ENCODE measurements around the gene GBF1. TPM values are rescaled to one million over a fixed set of nuclear protein-coding genes. Genes with fewer than 3 reads are reported as not detected.

The GBF1 gene
- total and polyA plus RNA-seq, 2 of the 13 experiments (the other 11 are each of a cell fraction or from before 2014, with no cell fraction given): 17.1 to 21.9 TPM

- intact Hi-C loops (cut with micrococcal nuclease; ENCODE audit: unreplicated experiment): no loop called here
- Histone ChIP-seq H3K9ac (ENCODE audit: insufficient read depth, low read depth, low read length) (peak overlapping the region; percentile 68; the same call in 1 of the 2 replicates), H3K27me3 (ENCODE audit: control insufficient read depth in 1 of 2, insufficient read depth in 2 of 2, low read length in 2 of 2) (peaks cover 0 to 11% of the 10 kb centered on the region in 2 experiments; a peak in 2 of 5 replicates), H2AFZ (ENCODE audit: low read length) (no peak overlapping the region), H3K9me3 (ENCODE audit: low read length) (no peaks in the 10 kb centered on the region), H3K4me3 (replicated peaks in 1 of 3; ENCODE audit: insufficient read depth in 1 of 3, low read depth in 2 of 3, low read length in 3 of 3) (0 out of 6 replicates have a peak overlapping the region, but pooled peaks of 1 of the 3 experiments have one; percentile 82), H3K27ac (ENCODE audit: extremely low read length, insufficient read depth, low read length) (no peak overlapping the region), H3K36me3 (replicated peaks in 1 of 2; ENCODE audit: control insufficient read depth in 1 of 2, insufficient read depth in 2 of 2, low read length in 2 of 2) (peaks cover 0 to 4% of the 10 kb centered on the region in 2 experiments; a peak in 1 of 5 replicates), H3K79me2 (ENCODE audit: insufficient read depth, low read length) (peaks cover 3% of the 10 kb centered on the region), H3K4me1 (ENCODE audit: insufficient read depth, low read length) (peaks cover 42% of the 10 kb centered on the region), H3K4me2 (ENCODE audit: low read depth, low read length) (peak overlapping the region; percentile 99), H4K20me1 (ENCODE audit: insufficient read depth, low read length) (no peaks in the 10 kb centered on the region)
- no TSS peak for BruUV-seq (replicated peaks)
- FAIRE-seq: no peak
- 100% methylated on average over 1 of the region's 12 CpGs for WGBS (ENCODE audit: low lambda C conversion rate)
- ChIA-PET CTCF (ENCODE audit: low intra/inter-chr PET ratio, low total read pairs) (no interaction called here), POLR2A (interaction anchor here (1.4 to 2.3 kb wide), 2 partner anchors 12 to 24 kb away, joined by 6 to 12 read pairs; partner anchors contain the start of gene FBXL15)
- no peak for ATAC-seq
- in situ Hi-C loops (cut with HindIII; ENCODE audit: extremely low pct_ligation_motif_present, low pct_unique_long_range_greater_than_20kb): no loop called here
- DNase-seq (ENCODE audit: low spot score): no peak
- TF ChIP-seq NR2F2 (IDR thresholded peaks at IDR 0.05; ENCODE audit: borderline replicate concordance, low read depth): no peak
- no peak for TF ChIP-seq SMAD9 (CRISPR knock-in tag; IDR thresholded peaks at IDR 0.05)
- TF ChIP-seq DNMT1 (CRISPR knock-in tag; IDR thresholded peaks at IDR 0.05): no peak
- no peak for TF ChIP-seq PRMT3 (CRISPR knock-in tag; IDR thresholded peaks at IDR 0.05; ENCODE audit: borderline replicate concordance, low read depth)
- TF ChIP-seq JUNB (CRISPR knock-in tag; IDR thresholded peaks at IDR 0.05; ENCODE audit: borderline replicate concordance): no peak
- TF ChIP-seq SNAPC2 (CRISPR knock-in tag; IDR thresholded peaks at IDR 0.05): no peak
- no peak for TF ChIP-seq KLF16 (CRISPR knock-in tag; IDR thresholded peaks at IDR 0.05)
- TF ChIP-seq ELF3 (CRISPR knock-in tag; IDR thresholded peaks at IDR 0.05): no peak
- no peak for TF ChIP-seq JUND (CRISPR knock-in tag; IDR thresholded peaks at IDR 0.05)
- no peak for TF ChIP-seq ZBTB46 (CRISPR knock-in tag; IDR thresholded peaks at IDR 0.05; ENCODE audit: borderline replicate concordance)
- TF ChIP-seq PITX1 (CRISPR knock-in tag; IDR thresholded peaks at IDR 0.05): no peak
Observed at GRCh38 chr10:102396730-102397151, 151.4 kb downstream of the GBF1 start.
